ENCODE measurements around the gene WNT2. TPM values are rescaled to one million over a fixed set of nuclear protein-coding genes. Genes with fewer than 3 reads are reported as not detected.

Gene WNT2
- total and polyA plus RNA-seq, 2 experiments from 2014 or later = 260 to 378 TPM

GRCh38 chr7:117269886-117270285 lies 53.0 kb downstream of the WNT2 start:
- no peak overlapping the region for H3K27ac ChIP-seq
- no peak overlapping the region for H3K4me3 ChIP-seq
- peaks cover 9% of the 10 kb centered on the region for H3K4me1 ChIP-seq (ENCODE audit: low read depth)
- peak in 1 of 2 donors; percentile 55 for DNase-seq (ENCODE audit: low read depth in 1 of 2, low spot score in 1 of 2)
- H3K9me3 ChIP-seq (ENCODE audit: low read depth) = no peaks in the 10 kb centered on the region
- H3K27me3 ChIP-seq = no peaks in the 10 kb centered on the region
- no peak for TF ChIP-seq CTCF (IDR thresholded peaks at IDR 0.05; ENCODE audit: low read depth, low read length)
- H3K36me3 ChIP-seq = no peaks in the 10 kb centered on the region

- Histone ChIP-seq H3K36me3 (no peaks in the 10 kb centered on the region), H3K4me1 (ENCODE audit: low read depth) (peaks cover 9% of the 10 kb centered on the region), H3K9me3 (ENCODE audit: low read depth) (no peaks in the 10 kb centered on the region), H3K27me3 (no peaks in the 10 kb centered on the region), H3K27ac (no peak overlapping the region), H3K4me3 (no peak overlapping the region)
- peak in 1 of 2 donors; percentile 74 for DNase-seq (ENCODE audit: low read depth in 1 of 2, low spot score in 1 of 2)
- TF ChIP-seq CTCF (IDR thresholded peaks at IDR 0.05; ENCODE audit: low read depth, low read length) = no peak
Observed at GRCh38 chr7:117269417-117269816, 53.4 kb downstream of the WNT2 start.

GRCh38 chr7:117264716-117265115 lies 58.1 kb downstream of the WNT2 start:
- no peaks in the 10 kb centered on the region for H3K9me3 ChIP-seq (ENCODE audit: low read depth)
- no peaks in the 10 kb centered on the region for H3K36me3 ChIP-seq
- no peak overlapping the region for H3K4me3 ChIP-seq
- no peak for TF ChIP-seq CTCF (IDR thresholded peaks at IDR 0.05; ENCODE audit: low read depth, low read length)
- H3K27ac ChIP-seq = no peak overlapping the region
- no peaks in the 10 kb centered on the region for H3K4me1 ChIP-seq (ENCODE audit: low read depth)
- H3K27me3 ChIP-seq = no peaks in the 10 kb centered on the region
- no peak for DNase-seq (ENCODE audit: low read depth in 1 of 2, low spot score in 1 of 2)

GRCh38 chr7:117262546-117262945 lies 60.3 kb downstream of the WNT2 start:
- no peak overlapping the region for H3K4me3 ChIP-seq
- H3K9me3 ChIP-seq (ENCODE audit: low read depth) = no peaks in the 10 kb centered on the region
- TF ChIP-seq CTCF (IDR thresholded peaks at IDR 0.05; ENCODE audit: low read depth, low read length) = no peak
- H3K4me1 ChIP-seq (ENCODE audit: low read depth) = no peaks in the 10 kb centered on the region
- H3K27me3 ChIP-seq = no peaks in the 10 kb centered on the region
- no peaks in the 10 kb centered on the region for H3K36me3 ChIP-seq
- DNase-seq (ENCODE audit: low read depth in 1 of 2, low spot score in 1 of 2) = no peak
- no peak overlapping the region for H3K27ac ChIP-seq

- H3K9me3 ChIP-seq (ENCODE audit: low read depth) = no peaks in the 10 kb centered on the region
- no peaks in the 10 kb centered on the region for H3K4me1 ChIP-seq (ENCODE audit: low read depth)
- no peaks in the 10 kb centered on the region for H3K27me3 ChIP-seq
- no peak overlapping the region for H3K4me3 ChIP-seq
- no peaks in the 10 kb centered on the region for H3K36me3 ChIP-seq
- peak in 1 of 2 donors; percentile 48 for DNase-seq (ENCODE audit: low read depth in 1 of 2, low spot score in 1 of 2)
- no peak overlapping the region for H3K27ac ChIP-seq
- no peak for TF ChIP-seq CTCF (IDR thresholded peaks at IDR 0.05; ENCODE audit: low read depth, low read length)
Observed at GRCh38 chr7:117259615-117260014, 63.2 kb downstream of the WNT2 start.

GRCh38 chr7:117251687-117252086 lies 71.2 kb downstream of the WNT2 start:
- Histone ChIP-seq H3K4me1 (ENCODE audit: low read depth) (peaks cover 11% of the 10 kb centered on the region), H3K4me3 (no peak overlapping the region), H3K27ac (no peak overlapping the region), H3K27me3 (no peaks in the 10 kb centered on the region), H3K9me3 (ENCODE audit: low read depth) (no peaks in the 10 kb centered on the region), H3K36me3 (no peaks in the 10 kb centered on the region)
- TF ChIP-seq CTCF (IDR thresholded peaks at IDR 0.05; ENCODE audit: low read depth, low read length) = no peak
- DNase-seq (ENCODE audit: low read depth in 1 of 2, low spot score in 1 of 2) = peak in 1 of 2 donors; percentile 47

All from cardiac muscle cell (in vitro differentiated cells and primary cell).